Glomerular visceral epithelial cell (primary cell): Measurements from ENCODE around the gene CTIF.

Experiments used
- DNase-seq: peaks from one replicate; pipeline ENCODE4 v3.0.0-alpha.2; 2016; ENCODE audit errors: extremely low spot score

The CTIF gene

DNA sequence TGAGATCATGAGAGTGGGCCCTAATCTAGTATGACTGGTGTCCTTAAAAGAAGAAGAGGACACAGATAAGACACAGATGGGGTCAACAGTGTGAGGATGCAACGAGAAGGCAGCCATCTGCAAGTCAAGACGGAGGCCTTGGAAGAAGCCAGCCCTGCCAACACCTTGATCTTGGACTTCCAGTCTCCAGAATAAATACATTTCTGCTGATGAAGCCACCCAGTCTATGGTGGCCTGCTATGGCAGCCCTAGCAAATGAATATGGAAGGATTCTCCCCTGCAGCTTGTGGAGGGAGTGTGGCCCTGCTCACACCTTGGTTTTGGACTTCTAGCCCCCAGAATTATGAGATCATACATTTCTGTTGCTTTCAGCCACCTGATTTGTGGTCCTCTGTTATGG, 12.3 kb downstream of the CTIF start:
- no peak for DNase-seq

DNA sequence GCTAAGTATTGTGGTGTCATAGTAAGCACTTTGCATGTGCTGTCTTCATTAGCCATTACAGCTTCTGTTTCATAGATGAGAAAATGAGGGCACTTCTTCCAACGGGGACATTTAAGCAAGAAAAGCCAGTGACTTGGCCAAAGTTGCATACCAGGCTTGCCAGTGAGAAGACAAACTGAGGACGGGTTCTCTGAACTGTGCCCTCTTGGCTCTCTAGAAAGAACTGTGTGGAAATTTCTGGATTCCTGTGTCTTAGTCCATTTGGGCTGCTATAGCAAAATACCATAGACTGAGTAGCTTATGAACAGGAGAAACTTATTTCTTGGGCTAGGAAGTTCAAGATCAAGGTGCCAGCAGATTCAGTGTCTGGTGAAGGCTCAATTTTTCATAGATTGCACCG, 13.3 kb downstream of the CTIF start:
- no peak for DNase-seq

DNA sequence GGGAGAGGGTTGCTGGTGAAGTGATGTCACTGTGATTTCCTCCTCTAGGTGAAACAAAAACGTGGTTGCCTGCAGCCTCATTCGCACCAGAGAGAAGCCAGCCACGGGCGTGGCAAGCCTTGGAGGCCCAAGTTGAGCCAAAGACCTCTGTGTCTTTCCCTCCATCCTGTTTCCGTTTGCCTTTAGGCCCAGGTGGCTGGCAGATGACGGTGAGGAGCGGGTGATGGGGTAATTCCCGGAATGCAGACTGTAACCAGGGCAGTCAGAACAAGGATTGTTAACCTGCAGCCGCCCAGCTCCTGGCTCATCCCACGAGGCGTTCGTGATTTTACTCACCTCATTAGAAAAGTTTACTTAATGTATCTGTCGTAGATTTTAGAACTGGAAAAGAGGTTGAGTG, 14.4 kb downstream of the CTIF start:
- DNase-seq = no peak

GRCh38 chr18:48554610-48555400, 16.0 kb downstream of the CTIF start:
- no peak for DNase-seq

DNA sequence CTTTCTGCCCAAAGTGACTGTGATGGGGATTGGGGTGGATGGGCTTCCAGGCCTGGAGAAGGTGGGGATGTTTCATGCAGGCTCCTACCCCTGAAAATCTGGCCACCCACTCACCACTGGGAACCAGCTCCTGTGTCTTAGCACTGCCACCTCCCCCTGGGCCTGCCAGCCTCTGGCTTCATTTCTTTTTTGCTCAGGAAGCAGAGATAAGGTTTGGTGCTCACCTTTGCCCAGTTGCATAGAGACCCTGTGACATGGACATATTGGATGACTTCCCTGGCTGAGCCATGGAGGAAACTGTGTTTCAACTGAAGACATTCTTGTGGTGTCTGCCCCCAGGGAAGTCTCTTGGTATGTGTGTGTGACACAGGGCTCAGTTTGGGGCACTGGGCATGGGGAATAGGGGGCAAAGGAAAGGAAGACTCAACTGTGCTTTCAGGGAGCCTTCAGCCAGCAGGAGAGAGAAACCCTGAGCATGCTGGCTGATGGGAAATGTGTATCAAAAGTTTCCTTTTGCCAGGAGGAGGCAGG, 16.7 kb downstream of the CTIF start:
- no peak for DNase-seq

GRCh38 chr18:48557640-48558174, 18.9 kb downstream of the CTIF start:
- no peak for DNase-seq

DNA sequence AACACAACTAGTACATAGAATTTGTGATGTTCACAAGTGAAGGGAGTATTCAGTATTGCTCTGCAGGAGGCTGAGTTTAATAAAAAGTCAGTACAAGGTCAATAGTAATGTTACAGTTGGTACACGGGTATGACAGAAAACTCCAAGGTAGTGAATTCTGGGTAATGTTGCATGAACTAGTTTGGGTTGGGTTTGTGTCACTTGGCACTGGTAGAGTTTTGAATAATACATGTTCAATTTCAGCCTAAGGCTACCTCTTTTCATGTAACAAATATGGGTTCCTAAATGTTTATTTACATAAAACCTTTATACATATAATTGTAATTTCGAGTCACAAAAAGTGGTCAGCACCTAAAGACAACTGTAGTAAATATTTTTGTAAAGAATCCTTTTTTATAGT, 19.4 kb downstream of the CTIF start:
- no peak for DNase-seq

- no peak for DNase-seq
Observed at GRCh38 chr18:48560491-48560890, 21.7 kb downstream of the CTIF start.

GRCh38 chr18:48562075-48562474, 23.2 kb downstream of the CTIF start:
- no peak for DNase-seq

GRCh38 chr18:48563027-48563426, 24.2 kb downstream of the CTIF start:
- DNase-seq = peak; percentile 76

- DNase-seq = no peak
Observed at GRCh38 chr18:48564139-48564538, 25.3 kb downstream of the CTIF start.

DNA sequence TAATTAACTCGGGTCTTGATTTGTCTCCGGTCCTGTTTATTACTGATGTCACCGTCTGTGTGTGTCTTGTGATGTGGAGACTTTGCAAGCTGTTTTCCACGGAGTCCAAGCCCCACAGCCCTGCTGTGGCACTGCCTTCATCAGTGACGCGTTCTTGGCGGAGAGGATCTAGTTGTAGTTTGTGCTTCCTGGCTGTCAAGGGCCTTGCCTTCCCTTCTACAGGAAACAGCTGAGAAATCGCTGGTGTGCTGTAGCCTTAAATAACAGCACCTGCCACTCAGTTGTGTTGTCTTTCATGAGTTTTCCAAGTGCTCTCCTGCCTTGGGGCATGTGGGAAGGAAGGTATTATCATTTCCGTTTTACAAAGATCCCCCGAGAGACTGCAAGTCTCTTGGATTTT, 26.3 kb downstream of the CTIF start:
- DNase-seq = no peak

DNA sequence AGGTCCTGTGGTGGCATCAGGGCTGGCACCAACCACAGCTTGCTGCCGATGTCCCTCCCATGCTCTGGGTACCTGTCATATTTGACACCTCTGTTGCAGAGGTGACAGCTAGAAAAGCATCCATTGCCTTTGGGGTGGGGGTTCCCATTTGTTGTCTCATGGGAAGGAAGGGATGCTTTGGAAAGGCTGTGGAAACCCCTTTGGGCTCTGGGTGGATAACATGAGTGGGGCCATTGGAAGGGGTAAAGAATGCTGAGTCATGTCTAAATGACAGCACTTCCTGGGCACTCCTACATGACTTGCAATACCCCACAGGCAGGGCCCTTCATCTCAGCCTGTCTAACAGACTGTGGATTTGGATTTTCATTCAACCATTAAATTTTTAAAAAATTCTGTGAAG, 27.8 kb downstream of the CTIF start:
- no peak for DNase-seq

GRCh38 chr18:48567388-48567787, 28.6 kb downstream of the CTIF start:
- DNase-seq = no peak

DNA sequence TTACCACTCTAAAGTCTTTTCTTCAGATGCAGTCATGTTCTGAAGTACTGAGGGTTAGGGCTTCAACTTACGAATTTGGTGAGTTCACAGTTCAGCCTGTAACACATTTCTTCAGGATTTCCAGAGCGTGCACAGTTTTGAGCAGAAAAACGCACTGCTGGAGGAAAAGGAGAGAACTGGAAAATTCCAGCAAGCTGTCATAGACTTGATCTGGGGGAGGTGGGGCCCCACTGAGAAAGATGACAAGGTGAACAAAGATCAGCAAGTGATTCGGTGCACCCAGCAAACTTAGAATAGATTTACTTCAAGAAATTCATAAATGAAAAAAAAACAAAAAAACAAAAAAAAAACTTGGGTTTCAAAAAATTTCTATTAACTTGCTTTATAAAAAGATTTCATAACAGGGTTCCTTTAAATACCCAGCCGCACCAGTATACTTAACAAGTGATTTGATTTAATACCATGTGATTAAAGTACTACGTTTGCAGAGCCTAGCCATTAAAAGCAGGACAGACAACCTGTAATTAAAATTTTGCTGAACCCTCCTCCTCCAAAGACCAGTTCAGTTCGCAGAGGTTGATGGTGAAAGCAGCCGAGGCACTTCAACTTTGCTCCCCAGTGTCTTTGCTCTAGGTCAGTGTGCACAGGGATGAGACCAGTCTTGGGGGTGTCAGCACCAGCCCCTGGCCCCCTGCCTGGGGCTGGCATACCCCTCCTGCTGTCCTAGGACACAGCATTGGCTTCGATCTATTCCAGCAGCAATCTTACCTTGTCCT, 30.5 kb downstream of the CTIF start:
- DNase-seq = no peak

GRCh38 chr18:48569915-48570264, 31.1 kb downstream of the CTIF start:
- DNase-seq = no peak

DNA sequence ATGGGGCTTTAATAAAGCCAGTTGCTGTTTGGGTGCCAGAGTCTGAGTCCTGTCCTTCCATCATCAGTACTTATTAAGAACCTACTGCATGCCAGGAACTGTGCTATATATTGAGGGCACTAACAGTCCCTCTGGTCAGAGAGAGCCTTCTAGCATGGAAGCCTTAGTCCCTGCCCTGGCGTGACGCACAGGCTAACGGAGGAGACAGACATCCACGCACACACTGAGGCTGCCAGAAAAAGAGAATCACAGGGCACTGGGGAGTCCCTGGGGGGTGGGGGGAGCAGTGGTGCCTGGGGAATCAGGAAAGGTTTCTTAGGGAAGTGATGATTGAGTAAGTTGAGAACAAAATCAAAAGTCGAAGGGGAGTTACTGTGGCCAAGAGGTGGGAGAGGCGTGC, 31.5 kb downstream of the CTIF start:
- no peak for DNase-seq

GRCh38 chr18:48571639-48572384, 33.0 kb downstream of the CTIF start:
- no peak for DNase-seq

- no peak for DNase-seq
Observed at GRCh38 chr18:48572402-48573126, 33.7 kb downstream of the CTIF start.

- no peak for DNase-seq
Observed at GRCh38 chr18:48573632-48574283, 34.9 kb downstream of the CTIF start.
